Astrocyte (in vitro differentiated cells and primary cell): Measurements from ENCODE around the gene ZFP36L1. TPM values are rescaled to one million over a fixed set of nuclear protein-coding genes. Genes with fewer than 3 reads are reported as not detected.

Experiments used
- DNase-seq: peaks from one replicate; pipeline ENCODE4 v3.0.0-alpha.2; 2010; ENCODE audit warnings: low read depth
- FAIRE-seq: peaks from 2 replicates; lab custom pipeline; 2011; peaks lifted over from hg19 to GRCh38; lab: Jason Lieb, UNC
- H2AFZ ChIP-seq: 2 replicates; pipeline ENCODE4 v1.6.0; 2012; ENCODE audit warnings: low read depth, low read length, inconsistent platforms
- H3K27ac ChIP-seq: 2 replicates; pipeline ENCODE4 v1.5.1; 2011; ENCODE audit warnings: low read depth, low read length, inconsistent platforms
- H3K27me3 ChIP-seq: 2 replicates; pipeline ENCODE4 v1.6.0; 2011; ENCODE audit warnings: low read length, inconsistent platforms; ENCODE audit not compliant: insufficient read depth
- H3K36me3 ChIP-seq: 2 replicates; pipeline ENCODE4 v1.5.1; 2011; ENCODE audit warnings: low read length, inconsistent platforms; ENCODE audit not compliant: insufficient read depth
- H3K4me1 ChIP-seq: 2 replicates; pipeline ENCODE4 v1.5.1; 2011; ENCODE audit warnings: low read length, inconsistent platforms; ENCODE audit not compliant: insufficient read depth
- H3K4me2 ChIP-seq: 2 replicates; pipeline ENCODE4 v1.6.0; 2012; ENCODE audit warnings: low read length, inconsistent platforms
- H3K4me3 ChIP-seq: 2 replicates; pipeline ENCODE4 v1.5.1; 2011; ENCODE audit warnings: low read depth, mild to moderate bottlenecking, low read length, inconsistent platforms; ENCODE audit not compliant: insufficient read depth
- H3K79me2 ChIP-seq: 2 replicates; pipeline ENCODE4 v1.6.0; 2012; ENCODE audit warnings: mild to moderate bottlenecking, low read length, inconsistent platforms; ENCODE audit not compliant: insufficient read depth
- H3K9ac ChIP-seq: 2 replicates; pipeline ENCODE4 v1.6.0; 2012; ENCODE audit warnings: mild to moderate bottlenecking, low read length, inconsistent platforms
- H3K9me3 ChIP-seq: 2 replicates; pipeline ENCODE4 v1.5.1; 2012; ENCODE audit warnings: low read depth, mild to moderate bottlenecking, low read length, inconsistent platforms; ENCODE audit not compliant: insufficient read depth
- H4K20me1 ChIP-seq: 2 replicates; pipeline ENCODE4 v1.6.0; 2012; ENCODE audit warnings: low read length, inconsistent platforms; ENCODE audit not compliant: insufficient read depth
- H3K27ac Mint-ChIP-seq: one replicate; pipeline ENCODE4 v1.8.0; 2021; ENCODE audit warnings: mild to moderate bottlenecking, mixed read lengths; ENCODE audit not compliant: unreplicated experiment
- H3K27me3 Mint-ChIP-seq: one replicate; pipeline ENCODE4 v1.8.0; 2021; ENCODE audit warnings: low read depth, mixed read lengths; ENCODE audit not compliant: unreplicated experiment
- H3K36me3 Mint-ChIP-seq: one replicate; pipeline ENCODE4 v1.8.0; 2021; ENCODE audit warnings: low read depth, mixed read lengths; ENCODE audit not compliant: unreplicated experiment
- H3K4me1 Mint-ChIP-seq: one replicate; pipeline ENCODE4 v1.8.0; 2021; ENCODE audit warnings: low read depth, mixed read lengths; ENCODE audit not compliant: unreplicated experiment
- H3K4me3 Mint-ChIP-seq: one replicate; pipeline ENCODE4 v1.8.0; 2021; ENCODE audit warnings: mild to moderate bottlenecking, moderate library complexity, mixed read lengths; ENCODE audit not compliant: unreplicated experiment
- H3K9me3 Mint-ChIP-seq: one replicate; pipeline ENCODE4 v1.8.0; 2021; ENCODE audit warnings: mild to moderate bottlenecking, mixed read lengths; ENCODE audit not compliant: unreplicated experiment
- EZH2 ChIP-seq: IDR thresholded peaks from 2 replicates; pipeline ENCODE4 v1.6.1; 2012; ENCODE audit warnings: mild to moderate bottlenecking, low read length, inconsistent platforms; ENCODE audit not compliant: insufficient read depth
- total RNA-seq: library from RNA; stranded (reverse); gene quantifications from 2 replicates; pipeline ENCODE4 v1.2.1, GENCODE V29; 2021
- TF ChIP-seq, protein P1 (sequence below): IDR thresholded peaks from 2 replicates; pipeline ENCODE4 v1.5.1; 2011; ENCODE audit warnings: low read depth, mild to moderate bottlenecking, inconsistent platforms, low read length, moderate library complexity; ENCODE audit not compliant: insufficient read depth

Gene ZFP36L1
- total RNA-seq, 1 donor from 2014 or later: 219 TPM

- H3K9ac ChIP-seq: no peak overlapping the region
- no peaks in the 10 kb centered on the region for H3K79me2 ChIP-seq
- H2AFZ ChIP-seq: no peak overlapping the region
- H3K4me2 ChIP-seq: peak overlapping the region; percentile 24
- H3K4me1 ChIP-seq: peaks cover 13% of the 10 kb centered on the region
- DNase-seq (peak; percentile 61), FAIRE-seq (no peak)
- H3K4me3 ChIP-seq: no peak overlapping the region
- Mint-ChIP-seq H3K27ac (no peak overlapping the region), H3K27me3 (no peaks in the 10 kb centered on the region), H3K9me3 (peaks cover 16% of the 10 kb centered on the region), H3K36me3 (peaks cover 37% of the 10 kb centered on the region), H3K4me1 (peaks cover 5% of the 10 kb centered on the region), H3K4me3 (no peak overlapping the region)
- H3K9me3 ChIP-seq: no peaks in the 10 kb centered on the region
- TF ChIP-seq EZH2: no peak
- TF ChIP-seq, protein P1, sequence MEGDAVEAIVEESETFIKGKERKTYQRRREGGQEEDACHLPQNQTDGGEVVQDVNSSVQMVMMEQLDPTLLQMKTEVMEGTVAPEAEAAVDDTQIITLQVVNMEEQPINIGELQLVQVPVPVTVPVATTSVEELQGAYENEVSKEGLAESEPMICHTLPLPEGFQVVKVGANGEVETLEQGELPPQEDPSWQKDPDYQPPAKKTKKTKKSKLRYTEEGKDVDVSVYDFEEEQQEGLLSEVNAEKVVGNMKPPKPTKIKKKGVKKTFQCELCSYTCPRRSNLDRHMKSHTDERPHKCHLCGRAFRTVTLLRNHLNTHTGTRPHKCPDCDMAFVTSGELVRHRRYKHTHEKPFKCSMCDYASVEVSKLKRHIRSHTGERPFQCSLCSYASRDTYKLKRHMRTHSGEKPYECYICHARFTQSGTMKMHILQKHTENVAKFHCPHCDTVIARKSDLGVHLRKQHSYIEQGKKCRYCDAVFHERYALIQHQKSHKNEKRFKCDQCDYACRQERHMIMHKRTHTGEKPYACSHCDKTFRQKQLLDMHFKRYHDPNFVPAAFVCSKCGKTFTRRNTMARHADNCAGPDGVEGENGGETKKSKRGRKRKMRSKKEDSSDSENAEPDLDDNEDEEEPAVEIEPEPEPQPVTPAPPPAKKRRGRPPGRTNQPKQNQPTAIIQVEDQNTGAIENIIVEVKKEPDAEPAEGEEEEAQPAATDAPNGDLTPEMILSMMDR: no peak
- H3K36me3 ChIP-seq: peaks cover 23% of the 10 kb centered on the region
- no peaks in the 10 kb centered on the region for H3K27me3 ChIP-seq
- H4K20me1 ChIP-seq: peaks cover 8% of the 10 kb centered on the region
- peak overlapping the region; percentile 24 for H3K27ac ChIP-seq
These were observed 48.3 kb upstream of the ZFP36L1 start for GRCh38 chr14:68841016-68841809.

- H3K4me1 ChIP-seq: peaks cover 13% of the 10 kb centered on the region
- FAIRE-seq: no peak
- no peak overlapping the region for H3K4me2 ChIP-seq
- H4K20me1 ChIP-seq: peaks cover 8% of the 10 kb centered on the region
- Mint-ChIP-seq H3K9me3 (peaks cover 21% of the 10 kb centered on the region), H3K36me3 (peaks cover 45% of the 10 kb centered on the region), H3K27me3 (no peaks in the 10 kb centered on the region), H3K4me1 (peaks cover 5% of the 10 kb centered on the region), H3K27ac (no peak overlapping the region), H3K4me3 (no peak overlapping the region)
- H3K79me2 ChIP-seq: no peaks in the 10 kb centered on the region
- H3K9me3 ChIP-seq: no peaks in the 10 kb centered on the region
- H3K4me3 ChIP-seq: no peak overlapping the region
- H3K36me3 ChIP-seq: peaks cover 23% of the 10 kb centered on the region
- H3K27ac ChIP-seq: no peak overlapping the region
- no peak overlapping the region for H2AFZ ChIP-seq
- no peaks in the 10 kb centered on the region for H3K27me3 ChIP-seq
- no peak for DNase-seq
- no peak overlapping the region for H3K9ac ChIP-seq
- TF ChIP-seq EZH2: no peak
- TF ChIP-seq, protein P1: no peak
These were observed 47.6 kb upstream of the ZFP36L1 start for GRCh38 chr14:68840454-68840853.

GRCh38 chr14:68836082-68836481, 43.2 kb upstream of the ZFP36L1 start:
- H2AFZ ChIP-seq: no peak overlapping the region
- peaks cover 4% of the 10 kb centered on the region for H3K4me1 ChIP-seq
- H3K36me3 ChIP-seq: peaks cover 21% of the 10 kb centered on the region
- H3K79me2 ChIP-seq: no peaks in the 10 kb centered on the region
- no peak overlapping the region for H3K27ac Mint-ChIP-seq
- DNase-seq (no peak), FAIRE-seq (no peak)
- H3K27ac ChIP-seq: no peak overlapping the region
- no peaks in the 10 kb centered on the region for H3K27me3 Mint-ChIP-seq
- peaks cover 22% of the 10 kb centered on the region for H3K9me3 Mint-ChIP-seq
- no peaks in the 10 kb centered on the region for H3K4me1 Mint-ChIP-seq
- no peak overlapping the region for H3K4me3 ChIP-seq
- no peaks in the 10 kb centered on the region for H3K9me3 ChIP-seq
- peaks cover 61% of the 10 kb centered on the region for H3K36me3 Mint-ChIP-seq
- TF ChIP-seq EZH2: no peak
- TF ChIP-seq, protein P1: no peak
- no peaks in the 10 kb centered on the region for H4K20me1 ChIP-seq
- no peak overlapping the region for H3K4me2 ChIP-seq
- no peak overlapping the region for H3K9ac ChIP-seq
- no peak overlapping the region for H3K4me3 Mint-ChIP-seq
- H3K27me3 ChIP-seq: no peaks in the 10 kb centered on the region
